ENCODE measurements around the gene LGALS3BP. TPM values are rescaled to one million over a fixed set of nuclear protein-coding genes. Genes with fewer than 3 reads are reported as not detected.

Gene LGALS3BP
- total RNA-seq, 2 experiments from 2014 or later = 0.88 to 1.7 TPM

GRCh38 chr17:79000396-79001189 is 20.9 kb upstream of the LGALS3BP start:
- H3K4me3 ChIP-seq (ENCODE audit: low read depth, low read length, poor library complexity, severe bottlenecking) = no peak overlapping the region
- no peaks in the 10 kb centered on the region for H3K4me1 ChIP-seq (ENCODE audit: insufficient read depth, low read length, poor library complexity, severe bottlenecking)
- ChIA-PET CTCF (ENCODE audit: unreplicated experiment) (interaction anchor here (0.7 kb wide), 1 partner anchor 36 kb away, joined by 3 read pairs; no protein-coding TSS in a partner anchor), POLR2A (no interaction called here)
- no peak overlapping the region for H2AFZ ChIP-seq (ENCODE audit: low read length)
- H3K9me3 ChIP-seq (ENCODE audit: low read length) = no peaks in the 10 kb centered on the region
- intact Hi-C loops (cut with micrococcal nuclease; ENCODE audit: unreplicated experiment) = no loop called here
- no peaks in the 10 kb centered on the region for H3K9me2 ChIP-seq (ENCODE audit: insufficient read depth, low read length)
- TF ChIP-seq CTCF (conservative IDR thresholded peaks at IDR 0.05; ENCODE audit: low read length) = no peak
- TF ChIP-seq EZH2phosphoT487 (IDR thresholded peaks at IDR 0.05; ENCODE audit: borderline replicate concordance, low read depth, low read length) = no peak
- peaks cover 49% of the 10 kb centered on the region for H3K36me3 ChIP-seq (ENCODE audit: insufficient read depth, low read length)
- no peaks in the 10 kb centered on the region for H3K79me2 ChIP-seq (ENCODE audit: insufficient read depth, low read depth, low read length)
- H3K4me2 ChIP-seq (ENCODE audit: low read length) = no peak overlapping the region
- DNase-seq (ENCODE audit: low spot score) = no peak
- H3K27ac ChIP-seq (ENCODE audit: low read depth, low read length, poor library complexity, severe bottlenecking) = no peak overlapping the region
- no TSS peak for BruUV-seq (replicated peaks)
- H4K20me1 ChIP-seq (ENCODE audit: insufficient read depth, low read length) = no peaks in the 10 kb centered on the region; the same call in 1 of the 2 replicates

GRCh38 chr17:78999947-79000395 is 20.2 kb upstream of the LGALS3BP start:
- CTCF ChIA-PET (ENCODE audit: unreplicated experiment) = no interaction called here
- H3K4me3 ChIP-seq (ENCODE audit: low read depth, low read length, poor library complexity, severe bottlenecking) = no peak overlapping the region
- POLR2A ChIA-PET = no interaction called here
- H4K20me1 ChIP-seq (ENCODE audit: insufficient read depth, low read length) = no peaks in the 10 kb centered on the region; the same call in 1 of the 2 replicates
- H2AFZ ChIP-seq (ENCODE audit: low read length) = no peak overlapping the region
- no peaks in the 10 kb centered on the region for H3K79me2 ChIP-seq (ENCODE audit: insufficient read depth, low read depth, low read length)
- intact Hi-C loops (cut with micrococcal nuclease; ENCODE audit: unreplicated experiment) = no loop called here
- H3K4me2 ChIP-seq (ENCODE audit: low read length) = no peak overlapping the region
- DNase-seq (ENCODE audit: low spot score) = no peak
- H3K36me3 ChIP-seq (ENCODE audit: insufficient read depth, low read length) = peaks cover 55% of the 10 kb centered on the region
- no peaks in the 10 kb centered on the region for H3K4me1 ChIP-seq (ENCODE audit: insufficient read depth, low read length, poor library complexity, severe bottlenecking)
- TF ChIP-seq EZH2phosphoT487 (IDR thresholded peaks at IDR 0.05; ENCODE audit: borderline replicate concordance, low read depth, low read length) (no peak), CTCF (conservative IDR thresholded peaks at IDR 0.05; ENCODE audit: low read length) (no peak)
- H3K9me3 ChIP-seq (ENCODE audit: low read length) = no peaks in the 10 kb centered on the region
- no TSS peak for BruUV-seq (replicated peaks)
- no peak overlapping the region for H3K27ac ChIP-seq (ENCODE audit: low read depth, low read length, poor library complexity, severe bottlenecking)
- H3K9me2 ChIP-seq (ENCODE audit: insufficient read depth, low read length) = no peaks in the 10 kb centered on the region

Data from OCI-LY7 (cell line).